Lung microvascular endothelial cell (primary cell): ENCODE results near the gene DIAPH2. TPM values are rescaled to one million over a fixed set of nuclear protein-coding genes. Genes with fewer than 3 reads are reported as not detected.

Source experiments
- DNase-seq, 2 donors: peaks; one replicate each; pipeline versions ENCODE4 v3.0.0 to v3.0.0-alpha.2; 2010; ENCODE audit warnings: low read depth in 2 of 2
- total RNA-seq: library from RNA; depleted of rRNA; stranded (reverse); fragments of >200 nt; gene quantifications from 2 replicates; pipeline ENCODE4 v1.2.1, GENCODE V29; 2014

DIAPH2 gene
- total RNA-seq, 1 donor from 2014 or later = 13.5 TPM

DNA sequence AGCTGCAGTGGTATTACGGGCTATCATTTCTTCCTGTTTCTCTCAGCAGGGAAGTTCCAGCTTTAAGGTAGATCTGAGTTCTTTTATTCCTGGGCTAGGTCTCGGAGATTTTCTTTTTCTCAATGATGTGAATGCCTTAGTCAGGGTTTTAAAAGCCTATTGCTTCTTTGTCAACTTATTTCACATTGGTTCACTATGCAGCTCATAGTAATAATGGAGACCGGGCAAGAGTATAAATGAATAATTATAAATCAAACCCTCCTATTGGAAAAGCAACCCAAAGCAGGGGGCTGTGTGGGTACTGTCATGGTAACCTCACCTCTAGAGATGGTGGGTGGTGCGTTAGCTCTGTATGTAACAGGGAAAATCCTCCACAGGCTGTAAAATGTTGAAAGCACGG, 762.7 kb downstream of the DIAPH2 start:
- no peak for DNase-seq

DNA sequence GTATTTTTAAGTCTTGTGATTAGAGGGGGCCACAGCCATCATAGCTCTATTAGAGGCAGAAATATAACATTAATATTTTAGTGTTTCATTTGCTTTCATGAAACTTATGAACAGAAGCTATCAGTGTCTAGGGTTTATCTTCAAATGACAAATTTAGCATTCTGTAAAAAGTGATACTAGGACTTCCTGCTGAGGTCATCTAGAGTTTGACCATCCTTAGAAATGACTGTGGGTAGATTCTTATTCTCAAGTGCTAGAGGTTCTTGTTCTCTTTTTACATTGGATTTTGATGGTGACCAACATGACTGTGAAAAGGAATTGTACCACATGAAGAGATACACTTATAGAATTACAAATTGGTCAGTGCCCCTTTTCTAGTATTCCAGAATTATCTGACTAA, 767.6 kb downstream of the DIAPH2 start:
- no peak for DNase-seq

DNA sequence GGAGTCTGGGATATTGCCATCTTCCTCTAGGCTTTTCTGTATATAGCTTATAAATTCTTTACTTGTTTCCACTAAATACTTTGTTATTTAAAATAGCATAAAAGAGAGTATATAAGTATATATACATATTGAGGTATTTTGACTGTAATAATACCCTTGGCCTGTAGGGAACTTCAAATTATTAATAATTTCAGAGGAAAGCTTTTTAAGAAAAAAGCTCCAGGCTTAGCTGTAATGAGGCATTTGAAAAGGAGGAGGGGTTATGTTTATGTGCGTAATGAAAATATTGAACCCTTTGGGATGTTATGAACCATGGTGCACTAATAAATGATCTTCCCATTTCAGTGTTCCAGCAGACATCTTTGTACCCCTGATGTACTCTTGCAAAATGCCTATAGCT, 777.1 kb downstream of the DIAPH2 start:
- no peak for DNase-seq

DNA sequence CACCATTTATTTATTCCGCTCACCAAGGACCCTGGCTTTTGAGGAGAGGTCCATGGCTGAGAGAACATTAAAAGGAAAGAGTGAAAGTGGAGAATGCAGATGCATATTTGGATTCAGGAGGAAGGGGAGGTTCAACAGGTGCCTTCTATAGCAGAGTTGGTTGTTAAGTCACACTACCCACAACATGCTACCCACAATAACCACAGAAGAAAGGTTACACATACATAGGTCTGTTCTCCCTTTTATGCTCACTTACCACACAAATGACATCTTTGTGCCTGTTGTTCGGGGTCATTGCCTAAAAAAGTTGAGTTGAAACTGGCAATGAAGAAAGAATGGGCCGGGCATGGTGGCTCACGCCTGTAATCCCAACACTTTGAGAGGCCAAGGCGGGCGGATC, 786.4 kb downstream of the DIAPH2 start:
- no peak for DNase-seq

DNA sequence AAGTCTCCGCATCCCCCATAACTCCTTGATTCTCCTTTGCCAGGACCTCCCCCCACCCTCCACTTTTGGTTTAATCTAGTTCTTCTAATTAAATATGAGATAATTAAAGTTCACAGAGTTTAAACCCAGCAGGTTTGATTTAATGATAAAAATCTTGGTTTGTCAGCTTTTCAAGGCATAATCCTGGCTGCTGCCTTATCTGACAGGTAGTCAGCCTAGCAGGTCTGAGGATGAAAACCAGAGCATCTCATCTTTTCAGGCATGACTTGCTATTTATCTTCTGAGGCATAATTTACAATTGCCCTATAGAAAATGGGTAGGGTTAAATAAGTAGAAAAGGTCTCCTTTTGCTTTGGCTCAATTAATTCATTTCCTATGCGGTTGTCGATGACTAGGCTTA, 790.3 kb downstream of the DIAPH2 start:
- DNase-seq = no peak

DNA sequence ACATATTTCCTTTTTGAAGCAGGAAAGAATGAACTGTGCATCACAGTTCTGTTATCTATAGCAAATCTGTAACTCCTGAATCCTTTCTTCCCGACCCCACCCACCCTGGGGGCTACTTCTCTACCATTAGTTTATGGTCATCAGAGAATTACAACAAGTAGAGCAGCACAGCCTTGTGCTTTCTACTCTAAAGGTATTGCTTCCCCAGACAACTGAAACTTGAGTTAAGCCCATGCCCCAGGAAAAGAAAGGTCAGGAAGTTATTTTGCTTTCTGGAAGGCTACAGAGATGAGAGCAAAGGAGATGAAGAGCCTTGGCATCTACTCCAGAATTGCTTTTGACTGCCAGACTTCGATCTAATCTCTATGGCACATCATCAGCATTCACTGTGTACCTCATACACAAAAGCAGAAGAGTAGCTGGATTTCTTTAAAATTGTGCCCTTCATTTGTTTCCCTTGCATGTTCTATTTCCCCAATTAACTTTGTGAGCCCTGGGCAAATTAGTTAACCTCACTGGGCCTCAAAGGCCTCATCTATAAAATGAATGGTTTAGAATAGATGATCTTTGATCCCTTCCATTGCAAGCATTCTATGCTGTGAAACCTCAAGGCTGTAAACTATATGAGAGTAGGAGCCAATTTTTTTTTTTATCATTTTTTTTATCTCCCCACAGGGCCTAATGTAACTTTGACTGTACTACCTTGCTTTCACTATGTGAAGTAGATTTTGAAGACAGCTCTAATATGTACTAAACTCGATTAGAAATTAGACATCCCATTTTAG, 794.7 kb downstream of the DIAPH2 start:
- DNase-seq = no peak

DNA sequence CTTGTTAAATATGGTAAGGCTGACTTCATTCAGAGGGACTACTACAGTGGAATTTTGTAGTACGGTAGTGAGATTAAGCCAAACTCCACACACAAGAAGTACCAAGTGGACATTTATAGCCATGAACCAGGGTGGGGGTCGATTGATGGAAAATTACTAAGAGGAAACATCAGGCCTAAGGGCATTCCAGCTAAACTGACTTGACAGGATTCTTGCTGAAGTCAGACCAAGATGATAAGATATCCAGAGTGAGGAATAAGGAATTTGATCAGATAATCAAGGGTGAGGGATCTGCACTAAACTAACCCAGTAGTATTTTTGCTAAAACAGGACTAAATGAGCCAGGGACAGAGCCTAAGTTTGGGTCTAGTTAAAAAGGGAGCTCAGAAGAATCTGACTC, 796.6 kb downstream of the DIAPH2 start:
- DNase-seq = no peak

DNA sequence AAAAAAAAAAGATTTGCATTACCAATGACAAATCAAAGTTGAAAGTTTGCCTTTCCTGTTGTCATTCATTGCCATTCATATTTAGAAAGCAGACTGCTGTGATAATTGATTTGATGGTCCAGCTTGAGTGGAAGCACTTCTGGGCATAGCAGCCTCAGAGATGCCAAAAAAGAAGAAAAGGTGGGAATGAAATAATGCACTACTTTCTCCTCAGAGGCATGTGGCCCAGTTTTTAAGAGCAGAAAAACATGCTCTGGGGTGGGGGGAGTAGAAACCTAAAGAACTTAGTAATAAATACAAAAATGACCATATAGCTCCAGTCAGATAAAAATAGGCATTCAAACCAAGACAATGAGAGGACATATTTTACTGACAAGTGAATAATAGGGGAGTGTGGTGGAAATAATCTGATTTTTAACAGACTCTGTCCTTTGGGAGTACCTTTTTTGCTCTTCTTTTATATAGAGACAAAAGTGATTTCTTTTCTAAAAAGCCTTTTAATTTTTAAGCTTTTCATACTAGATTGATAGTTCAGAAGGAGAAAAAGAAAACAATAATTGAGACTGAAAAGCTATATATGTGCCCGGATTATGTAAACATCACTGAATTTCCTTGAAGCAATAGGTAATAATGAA, 798.1 kb downstream of the DIAPH2 start:
- DNase-seq = no peak

DNA sequence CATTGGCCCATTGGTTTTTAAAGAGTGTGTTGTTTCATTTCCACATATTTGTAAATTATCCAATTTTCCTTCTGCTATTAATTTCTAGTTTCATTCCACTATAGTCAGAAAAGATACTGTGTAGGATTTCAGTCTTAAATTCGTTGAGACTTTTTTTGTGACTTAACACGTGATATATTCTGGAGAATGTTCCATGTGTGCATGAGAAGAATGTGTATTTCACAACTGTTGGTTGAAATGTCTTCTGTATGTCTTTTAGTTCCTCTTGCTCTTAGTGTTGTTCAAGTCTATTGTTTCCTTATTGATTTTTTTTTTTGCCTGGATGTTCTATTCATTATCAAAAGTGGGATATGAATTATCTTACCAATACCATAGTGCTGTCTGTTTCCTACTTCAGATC, 806.0 kb downstream of the DIAPH2 start:
- DNase-seq = no peak

DNA sequence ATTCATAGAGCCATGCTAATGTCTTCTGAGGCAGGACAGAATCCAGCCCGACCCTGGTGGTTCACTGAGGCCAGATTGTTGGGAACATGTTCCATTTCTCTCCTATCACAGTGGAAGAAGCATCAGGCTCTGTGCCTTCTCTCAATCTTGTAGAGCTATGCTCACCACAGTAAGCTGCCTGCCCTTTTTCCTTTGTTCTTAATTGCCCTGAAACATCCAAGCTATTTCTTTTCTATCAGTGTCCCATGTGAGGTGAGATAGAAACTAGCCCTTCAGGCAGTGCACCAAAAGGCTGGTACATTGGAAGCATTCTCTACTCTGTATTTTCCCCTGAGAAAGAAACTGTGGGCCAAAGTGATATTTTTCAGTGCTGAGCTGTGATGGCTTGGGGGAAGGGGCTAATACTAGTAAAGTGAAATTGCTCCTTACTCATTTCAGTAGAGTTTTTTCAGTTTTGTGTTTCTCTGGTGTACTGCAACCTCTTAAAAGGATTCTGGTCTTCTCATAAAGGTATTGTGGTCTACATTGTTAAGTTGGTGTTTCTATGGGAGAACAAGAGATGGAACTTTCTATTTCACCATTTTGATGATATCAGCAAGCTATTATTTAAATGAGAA, 810.2 kb downstream of the DIAPH2 start:
- no peak for DNase-seq

DNA sequence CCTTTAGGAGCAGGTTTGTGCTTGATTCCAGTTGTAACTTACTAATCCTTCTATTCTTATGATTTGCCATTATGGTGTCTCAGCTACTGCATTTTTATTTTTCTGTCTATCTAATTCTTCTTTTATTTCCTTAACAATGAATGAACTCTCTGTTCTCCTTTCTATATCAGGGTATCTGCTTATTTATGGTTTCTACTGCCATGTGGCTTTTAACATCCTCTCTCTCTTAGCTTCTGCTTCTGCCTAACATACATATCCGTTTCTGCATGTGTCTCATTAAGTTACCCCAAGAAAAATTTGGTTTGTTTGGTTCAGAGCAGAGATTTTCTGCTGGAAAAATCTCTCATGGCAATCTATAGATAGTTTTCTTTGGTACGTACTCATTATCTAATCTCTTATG, 813.5 kb downstream of the DIAPH2 start:
- DNase-seq = no peak

DNA sequence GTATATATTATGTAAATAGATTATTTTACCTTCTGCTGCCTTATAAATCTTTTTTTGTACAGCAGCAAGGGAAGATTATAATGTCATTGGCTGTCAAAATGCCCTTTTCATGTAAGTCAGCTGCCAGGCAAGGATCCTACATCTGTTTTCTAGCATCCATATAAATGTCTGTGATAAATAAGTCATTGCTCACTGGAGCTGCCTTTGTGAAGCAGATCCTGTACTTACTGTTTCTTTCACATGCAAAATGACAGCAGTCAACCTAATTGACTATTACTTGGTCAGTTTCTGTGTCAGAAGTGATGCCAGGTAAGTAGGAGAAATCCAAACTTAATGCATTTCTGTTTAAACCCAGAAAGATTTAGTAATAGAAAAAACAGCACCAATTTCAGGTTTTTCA, 819.8 kb downstream of the DIAPH2 start:
- DNase-seq = no peak

DNA sequence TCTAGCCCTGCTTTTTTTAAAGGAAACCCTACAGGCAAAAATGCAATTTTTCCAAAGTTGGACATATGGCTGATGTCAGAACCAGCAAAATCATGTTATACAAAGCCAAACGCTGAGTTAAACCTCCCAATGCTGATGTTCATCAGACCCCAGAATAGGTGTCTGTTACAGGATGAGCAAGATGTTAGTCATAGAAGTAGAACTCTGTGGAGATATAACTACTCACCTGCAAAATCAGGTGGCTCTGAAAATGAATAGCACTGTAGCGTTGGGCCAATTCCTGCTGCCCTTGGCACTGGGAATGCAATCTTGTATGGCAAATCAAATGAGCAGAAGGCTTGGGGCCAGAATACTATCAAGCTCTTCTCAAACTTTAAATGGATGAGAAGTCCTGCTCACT, 833.1 kb downstream of the DIAPH2 start:
- DNase-seq = no peak

DNA sequence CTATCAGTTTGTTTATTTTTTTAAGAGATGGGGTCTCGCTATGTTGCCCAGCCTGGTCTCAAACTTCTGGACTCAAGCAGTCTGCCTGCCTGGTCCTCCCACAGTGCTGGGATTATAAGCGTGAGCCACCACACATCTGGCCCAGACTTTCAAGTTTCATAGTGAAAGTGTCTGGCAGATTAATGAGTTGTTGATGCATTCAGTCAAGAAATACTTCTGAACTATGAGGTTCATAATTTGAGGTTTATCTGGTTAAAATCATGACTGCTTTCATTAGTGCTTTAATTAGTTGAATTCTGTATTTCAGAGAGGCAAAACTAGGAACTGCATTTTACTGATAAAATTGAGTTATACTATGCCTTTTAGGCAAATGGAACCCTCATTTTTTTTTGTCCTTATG, 837.7 kb downstream of the DIAPH2 start:
- no peak for DNase-seq

DNA sequence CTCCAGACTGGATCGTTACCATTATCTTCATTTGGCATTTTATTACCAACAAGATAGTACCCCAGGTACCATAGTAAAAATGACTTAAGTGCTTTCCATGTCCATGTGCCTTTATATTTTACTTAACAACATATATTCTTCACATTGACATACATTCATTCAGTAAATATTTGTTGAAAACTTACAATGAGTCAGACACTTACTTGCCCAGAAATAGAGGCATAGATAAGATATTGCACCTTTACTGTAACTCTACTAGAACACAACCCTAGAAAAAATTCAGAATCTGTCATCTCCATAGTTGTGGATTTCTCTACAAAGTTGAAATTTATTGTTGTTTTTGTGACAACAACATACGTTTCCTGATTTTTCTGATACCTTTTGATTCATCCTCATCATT, 839.7 kb downstream of the DIAPH2 start:
- no peak for DNase-seq

DNA sequence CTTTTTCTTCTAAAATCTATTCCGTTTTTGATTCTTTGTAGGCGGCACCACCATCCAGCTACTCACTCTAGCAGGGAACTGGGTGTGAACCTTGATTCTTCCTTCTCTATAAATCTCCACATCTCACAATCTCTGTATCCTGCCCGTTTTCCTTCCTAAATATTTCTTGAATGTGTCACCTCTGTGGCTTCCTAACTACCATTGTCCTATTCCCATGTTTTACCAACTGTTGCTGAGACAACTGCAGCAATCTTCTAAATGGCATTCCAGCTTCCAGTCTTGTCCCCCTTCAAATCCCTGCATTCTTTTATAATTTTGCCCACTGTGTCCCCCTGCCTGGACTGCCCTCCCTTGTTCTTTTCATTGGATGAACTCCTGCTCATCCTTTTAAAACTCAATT, 840.4 kb downstream of the DIAPH2 start:
- peak; percentile 53 to 83 for DNase-seq

DNA sequence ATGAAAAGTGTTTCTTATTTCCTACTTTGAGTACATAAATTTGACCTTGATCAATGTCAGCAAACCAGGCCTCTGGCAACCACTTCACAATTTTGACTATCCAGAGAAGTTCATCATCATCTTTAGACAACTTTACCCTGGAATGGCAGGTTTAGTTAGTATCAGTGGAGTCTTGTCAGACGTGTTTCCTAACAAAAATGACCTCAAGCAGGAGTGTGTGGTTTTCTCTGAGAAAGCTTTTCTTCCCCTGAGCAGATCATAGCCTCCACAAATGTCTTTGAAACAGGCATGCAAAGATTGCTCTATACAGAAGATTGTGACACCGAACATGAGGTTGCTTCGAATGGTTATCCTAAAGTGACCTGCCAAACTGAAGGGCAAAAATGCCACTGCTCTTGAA, 841.3 kb downstream of the DIAPH2 start:
- DNase-seq = no peak

DNA sequence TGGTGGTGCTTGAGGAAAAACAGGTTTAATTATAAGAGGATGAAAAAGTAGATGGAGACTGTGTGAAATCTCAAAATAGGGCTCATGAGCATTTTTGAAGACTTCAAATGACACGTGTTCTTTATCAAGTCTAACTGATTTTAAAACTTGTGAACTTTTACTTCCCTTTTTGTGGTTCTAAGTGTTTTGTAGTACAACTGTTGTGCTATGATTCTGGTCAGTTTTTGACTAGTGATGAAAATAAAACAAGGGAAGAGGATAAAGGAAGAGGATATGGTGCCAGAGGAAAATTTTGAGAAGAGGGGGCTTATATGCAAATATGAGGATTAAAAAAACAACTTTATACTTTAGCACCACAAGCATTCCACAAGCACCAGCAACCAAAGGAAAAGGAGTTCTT, 843.1 kb downstream of the DIAPH2 start:
- no peak for DNase-seq

DNA sequence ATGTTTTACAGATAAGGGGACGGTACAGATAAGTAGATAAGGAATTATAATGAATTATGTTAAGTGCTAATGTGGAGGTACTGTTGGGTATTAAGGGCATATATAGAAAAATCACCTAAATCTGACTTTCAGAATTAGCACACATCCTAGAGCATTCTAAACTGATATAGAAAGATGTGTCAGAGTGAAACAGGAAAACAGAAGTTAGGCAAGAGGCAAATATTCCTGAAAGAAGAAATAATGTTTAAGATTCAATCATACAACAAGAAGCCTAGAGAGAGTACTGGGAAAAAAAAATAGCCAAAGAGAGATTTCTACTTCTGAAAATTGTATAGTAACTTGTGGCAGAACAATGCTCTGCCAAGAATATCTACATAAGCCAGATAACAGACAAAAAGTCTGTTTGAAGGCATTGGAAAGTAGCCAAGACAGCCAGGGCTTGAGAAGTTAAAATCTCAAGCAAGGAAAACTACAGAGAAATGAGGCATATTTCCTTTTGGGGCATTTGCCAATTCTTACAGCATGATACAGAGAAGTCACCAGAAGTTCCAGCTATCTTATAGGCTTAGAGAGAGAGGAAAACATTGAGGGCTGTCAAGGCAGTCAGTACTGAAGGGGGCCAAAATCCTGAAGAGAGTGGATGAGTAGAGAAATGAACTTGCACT, 845.0 kb downstream of the DIAPH2 start:
- DNase-seq = peak in 1 of 2 donors; percentile 90

DNA sequence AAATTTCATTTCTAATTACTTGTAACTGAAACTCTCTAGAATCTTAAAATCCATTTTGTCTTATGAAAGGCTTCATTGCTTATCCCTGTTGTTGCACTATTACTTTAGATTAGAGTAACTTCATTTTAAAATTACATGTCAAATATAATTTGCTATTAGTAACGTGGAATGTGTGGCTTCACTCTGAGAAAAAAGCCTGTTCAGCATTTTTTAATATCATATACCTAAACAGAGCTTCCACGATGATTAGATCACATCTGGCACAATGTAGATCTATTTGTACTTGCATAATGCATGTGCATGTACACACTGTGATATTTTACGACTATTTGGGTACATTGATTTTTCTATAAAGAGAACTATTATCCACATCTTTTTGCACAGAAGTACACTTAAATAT, 847.2 kb downstream of the DIAPH2 start:
- DNase-seq = no peak

DNA sequence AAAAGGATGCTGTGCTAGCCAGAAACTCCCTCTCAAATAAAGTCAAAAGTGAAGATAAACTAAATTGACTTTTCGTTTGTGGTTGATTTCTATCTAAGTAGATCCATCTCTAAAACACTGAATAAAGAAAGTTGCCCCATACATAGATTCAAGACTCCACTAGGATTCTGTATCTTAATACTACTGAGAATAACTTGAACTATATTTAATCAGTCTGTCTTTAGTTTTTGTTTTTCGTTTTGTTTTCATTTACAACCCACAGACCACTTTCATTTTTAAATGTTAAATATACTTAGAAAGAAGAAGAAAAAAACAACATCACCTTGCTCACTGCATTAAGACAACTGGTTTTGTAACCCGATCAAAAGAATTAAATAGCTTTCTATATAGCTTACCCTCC, 854.1 kb downstream of the DIAPH2 start:
- DNase-seq = no peak

DNA sequence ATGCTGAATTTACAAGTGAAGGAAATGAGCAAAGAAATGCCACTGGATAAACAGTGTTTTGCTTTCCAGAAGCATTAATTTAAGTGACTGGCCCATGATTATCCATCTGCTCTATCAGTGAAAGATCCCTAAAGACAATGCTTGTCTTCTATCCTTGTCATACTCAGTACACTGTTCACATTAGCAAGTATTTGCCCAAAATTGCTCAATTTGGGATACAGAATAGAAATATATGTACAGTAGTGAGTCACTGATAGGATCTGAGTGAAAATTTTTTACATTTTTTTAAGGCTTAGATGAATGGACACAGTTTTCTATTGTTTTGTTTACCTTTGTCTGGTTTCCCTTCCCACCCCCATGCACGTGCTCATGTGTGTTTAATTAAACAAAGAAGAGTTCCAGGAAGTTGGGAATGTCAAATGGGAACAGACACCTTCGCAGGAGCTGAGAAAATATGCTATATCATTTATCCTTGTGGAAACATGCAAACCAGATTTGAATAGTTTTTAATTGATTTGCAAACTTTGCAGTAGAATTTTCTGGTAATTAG, 855.4 kb downstream of the DIAPH2 start:
- DNase-seq = peak; percentile 24 to 56
